ENCODE results near the gene PTTG1IP.

The PTTG1IP gene

GRCh38 chr21:44868707-44869106 is 4.8 kb downstream of the PTTG1IP start:
- H3K9me3 ChIP-seq (ENCODE audit: control extremely low read depth in 1 of 5, control insufficient read depth in 4 of 5, insufficient read depth in 2 of 5, low read depth in 1 of 5, low read length in 4 of 5) = no peaks in the 10 kb centered on the region
- peaks cover 0 to 21% (median 12%) of the 10 kb centered on the region in 4 experiments for H3K36me3 ChIP-seq (ENCODE audit: control insufficient read depth in 4 of 4, insufficient read depth in 4 of 4, low read length in 3 of 4)
- no peak overlapping the region for H3K27ac ChIP-seq (ENCODE audit: insufficient read depth in 1 of 2, low read depth in 1 of 2, low read length in 2 of 2, poor library complexity in 1 of 2, severe bottlenecking in 2 of 2)
- peaks cover 45 to 89% (median 78%) of the 10 kb centered on the region in 4 experiments for H3K4me1 ChIP-seq (ENCODE audit: control extremely low read depth in 1 of 4, control insufficient read depth in 4 of 4, insufficient read depth in 4 of 4, low read length in 3 of 4)
- H3K4me3 ChIP-seq (ENCODE audit: control insufficient read depth in 1 of 7, extremely low read depth in 1 of 7, insufficient read depth in 4 of 7, low read depth in 2 of 7, low read length in 6 of 7) = peak overlapping the region in 3 of 7 experiments; percentile 1 to 56 (median 40)
- no peaks in the 10 kb centered on the region for H3K27me3 ChIP-seq (replicated peaks in 2 of 5; ENCODE audit: control insufficient read depth in 4 of 5, insufficient read depth in 5 of 5, low read length in 4 of 5)
- POLR2A ChIA-PET = no interaction called here
- DNase-seq = no peak
- CTCF ChIA-PET = interaction anchor here (2.2 kb wide), 1 partner anchor 14 kb away, joined by 8 read pairs; no protein-coding TSS in a partner anchor
- WGBS (ENCODE audit: insufficient coverage) = 73% methylated on average over 6 of the region's 7 CpGs

- peaks cover 45 to 89% (median 78%) of the 10 kb centered on the region in 4 experiments for H3K4me1 ChIP-seq (ENCODE audit: control extremely low read depth in 1 of 4, control insufficient read depth in 4 of 4, insufficient read depth in 4 of 4, low read length in 3 of 4)
- ChIA-PET CTCF (interaction anchor here (1.2 to 2.2 kb wide), 3 partner anchors 13 to 64 kb away, joined by 3 to 8 read pairs (median 5); no protein-coding TSS in a partner anchor), POLR2A (no interaction called here)
- no peaks in the 10 kb centered on the region for H3K9me3 ChIP-seq (ENCODE audit: control extremely low read depth in 1 of 5, control insufficient read depth in 4 of 5, insufficient read depth in 2 of 5, low read depth in 1 of 5, low read length in 4 of 5)
- H3K36me3 ChIP-seq (ENCODE audit: control insufficient read depth in 4 of 4, insufficient read depth in 4 of 4, low read length in 3 of 4) = peaks cover 0 to 27% (median 15%) of the 10 kb centered on the region in 4 experiments
- peak in 2 of 3 donors; percentile 46 to 51 for DNase-seq
- H3K27me3 ChIP-seq (replicated peaks in 2 of 5; ENCODE audit: control insufficient read depth in 4 of 5, insufficient read depth in 5 of 5, low read length in 4 of 5) = no peaks in the 10 kb centered on the region
- 39% methylated on average over 9 of the region's 12 CpGs for WGBS (ENCODE audit: insufficient coverage)
- no peak overlapping the region for H3K27ac ChIP-seq (ENCODE audit: insufficient read depth in 1 of 2, low read depth in 1 of 2, low read length in 2 of 2, poor library complexity in 1 of 2, severe bottlenecking in 2 of 2)
- peak overlapping the region in 3 of 7 experiments; percentile 1 to 56 (median 40) for H3K4me3 ChIP-seq (ENCODE audit: control insufficient read depth in 1 of 7, extremely low read depth in 1 of 7, insufficient read depth in 4 of 7, low read depth in 2 of 7, low read length in 6 of 7)
These were observed 5.3 kb downstream of the PTTG1IP start for GRCh38 chr21:44867999-44868700.

GRCh38 chr21:44867464-44867863 is 6.0 kb downstream of the PTTG1IP start:
- Histone ChIP-seq H3K36me3 (ENCODE audit: control insufficient read depth in 4 of 4, insufficient read depth in 4 of 4, low read length in 3 of 4) (peaks cover 0 to 32% (median 17%) of the 10 kb centered on the region in 4 experiments), H3K27ac (ENCODE audit: insufficient read depth in 1 of 2, low read depth in 1 of 2, low read length in 2 of 2, poor library complexity in 1 of 2, severe bottlenecking in 2 of 2) (no peak overlapping the region), H3K4me1 (ENCODE audit: control extremely low read depth in 1 of 4, control insufficient read depth in 4 of 4, insufficient read depth in 4 of 4, low read length in 3 of 4) (peaks cover 45 to 84% (median 74%) of the 10 kb centered on the region in 4 experiments), H3K27me3 (replicated peaks in 2 of 5; ENCODE audit: control insufficient read depth in 4 of 5, insufficient read depth in 5 of 5, low read length in 4 of 5) (no peaks in the 10 kb centered on the region), H3K9me3 (ENCODE audit: control extremely low read depth in 1 of 5, control insufficient read depth in 4 of 5, insufficient read depth in 2 of 5, low read depth in 1 of 5, low read length in 4 of 5) (no peaks in the 10 kb centered on the region), H3K4me3 (ENCODE audit: control insufficient read depth in 1 of 7, extremely low read depth in 1 of 7, insufficient read depth in 4 of 7, low read depth in 2 of 7, low read length in 6 of 7) (no peak overlapping the region)
- 99% methylated on average over 8 of the region's 15 CpGs for WGBS (ENCODE audit: insufficient coverage)
- no peak for DNase-seq
- POLR2A ChIA-PET = interaction anchor here (0.7 kb wide), 1 partner anchor 20 kb away, joined by 3 read pairs; no protein-coding TSS in a partner anchor
- CTCF ChIA-PET = interaction anchor here (0.8 to 2.2 kb wide), 6 partner anchors 8 to 64 kb away, joined by 3 to 8 read pairs (median 4); no protein-coding TSS in a partner anchor

- no peak overlapping the region for H3K27ac ChIP-seq (ENCODE audit: insufficient read depth in 1 of 2, low read depth in 1 of 2, low read length in 2 of 2, poor library complexity in 1 of 2, severe bottlenecking in 2 of 2)
- peak overlapping the region in 1 of 7 experiments; percentile 17 for H3K4me3 ChIP-seq (ENCODE audit: control insufficient read depth in 1 of 7, extremely low read depth in 1 of 7, insufficient read depth in 4 of 7, low read depth in 2 of 7, low read length in 6 of 7)
- WGBS (ENCODE audit: insufficient coverage) = 68% methylated on average over 7 of the region's 7 CpGs
- no peaks in the 10 kb centered on the region for H3K9me3 ChIP-seq (ENCODE audit: control extremely low read depth in 1 of 5, control insufficient read depth in 4 of 5, insufficient read depth in 2 of 5, low read depth in 1 of 5, low read length in 4 of 5)
- DNase-seq = peak in 2 of 3 donors; percentile 66 to 72
- H3K27me3 ChIP-seq (replicated peaks in 2 of 5; ENCODE audit: control insufficient read depth in 4 of 5, insufficient read depth in 5 of 5, low read length in 4 of 5) = no peaks in the 10 kb centered on the region
- ChIA-PET CTCF (interaction anchor here (0.8 to 2.2 kb wide), 8 partner anchors 9 to 63 kb away, joined by 3 to 8 read pairs (median 4); no protein-coding TSS in a partner anchor), POLR2A (interaction anchor here (0.7 kb wide), 1 partner anchor 14 kb away, joined by 3 read pairs; no protein-coding TSS in a partner anchor)
- peaks cover 39 to 77% (median 67%) of the 10 kb centered on the region in 4 experiments for H3K4me1 ChIP-seq (ENCODE audit: control extremely low read depth in 1 of 4, control insufficient read depth in 4 of 4, insufficient read depth in 4 of 4, low read length in 3 of 4)
- peaks cover 0 to 36% (median 20%) of the 10 kb centered on the region in 4 experiments for H3K36me3 ChIP-seq (ENCODE audit: control insufficient read depth in 4 of 4, insufficient read depth in 4 of 4, low read length in 3 of 4)
These were observed 6.7 kb downstream of the PTTG1IP start for GRCh38 chr21:44866780-44867179.

- Histone ChIP-seq H3K27me3 (replicated peaks in 2 of 5; ENCODE audit: control insufficient read depth in 4 of 5, insufficient read depth in 5 of 5, low read length in 4 of 5) (no peaks in the 10 kb centered on the region), H3K9me3 (ENCODE audit: control extremely low read depth in 1 of 5, control insufficient read depth in 4 of 5, insufficient read depth in 2 of 5, low read depth in 1 of 5, low read length in 4 of 5) (no peaks in the 10 kb centered on the region), H3K27ac (ENCODE audit: insufficient read depth in 1 of 2, low read depth in 1 of 2, low read length in 2 of 2, poor library complexity in 1 of 2, severe bottlenecking in 2 of 2) (peak overlapping the region in 1 of 2 experiments; percentile 11), H3K36me3 (ENCODE audit: control insufficient read depth in 4 of 4, insufficient read depth in 4 of 4, low read length in 3 of 4) (peaks cover 2 to 46% (median 27%) of the 10 kb centered on the region in 4 experiments), H3K4me3 (ENCODE audit: control insufficient read depth in 1 of 7, extremely low read depth in 1 of 7, insufficient read depth in 4 of 7, low read depth in 2 of 7, low read length in 6 of 7) (peak overlapping the region in 3 of 7 experiments; percentile 13 to 52 (median 32)), H3K4me1 (ENCODE audit: control extremely low read depth in 1 of 4, control insufficient read depth in 4 of 4, insufficient read depth in 4 of 4, low read length in 3 of 4) (peaks cover 34 to 66% (median 56%) of the 10 kb centered on the region in 4 experiments)
- peak in 2 of 3 donors; percentile 76 to 86 for DNase-seq
- ChIA-PET CTCF (interaction anchor here (1.0 kb wide), 1 partner anchor 18 kb away, joined by 3 read pairs; no protein-coding TSS in a partner anchor), POLR2A (interaction anchor here (1.0 kb wide), 2 partner anchors 11 to 50 kb away, joined by 3 to 5 read pairs; no protein-coding TSS in a partner anchor)
- WGBS (ENCODE audit: insufficient coverage) = 36% methylated on average over 11 of the region's 12 CpGs
These were observed 7.8 kb downstream of the PTTG1IP start for GRCh38 chr21:44865561-44866280.

GRCh38 chr21:44862869-44863685 is 10.4 kb downstream of the PTTG1IP start:
- DNase-seq = no peak
- POLR2A ChIA-PET = no interaction called here

More at GRCh38 chr21:44862869-44863685, 10.4 kb downstream of the PTTG1IP start:
- H3K4me1 ChIP-seq (ENCODE audit: control extremely low read depth in 1 of 4, control insufficient read depth in 4 of 4, insufficient read depth in 4 of 4, low read length in 3 of 4) = peaks cover 20 to 42% (median 34%) of the 10 kb centered on the region in 4 experiments
- CTCF ChIA-PET = interaction anchor here (1.2 to 1.6 kb wide), 2 partner anchors 45 to 70 kb away, joined by 3 read pairs; no protein-coding TSS in a partner anchor
- no peaks in the 10 kb centered on the region for H3K27me3 ChIP-seq (replicated peaks in 2 of 5; ENCODE audit: control insufficient read depth in 4 of 5, insufficient read depth in 5 of 5, low read length in 4 of 5)
- H3K9me3 ChIP-seq (ENCODE audit: control extremely low read depth in 1 of 5, control insufficient read depth in 4 of 5, insufficient read depth in 2 of 5, low read depth in 1 of 5, low read length in 4 of 5) = no peaks in the 10 kb centered on the region
- 98% methylated on average over 11 of the region's 25 CpGs for WGBS (ENCODE audit: insufficient coverage)
- H3K27ac ChIP-seq (ENCODE audit: insufficient read depth in 1 of 2, low read depth in 1 of 2, low read length in 2 of 2, poor library complexity in 1 of 2, severe bottlenecking in 2 of 2) = no peak overlapping the region
- H3K36me3 ChIP-seq (ENCODE audit: control insufficient read depth in 4 of 4, insufficient read depth in 4 of 4, low read length in 3 of 4) = peaks cover 4 to 68% (median 45%) of the 10 kb centered on the region in 4 experiments
- no peak overlapping the region for H3K4me3 ChIP-seq (ENCODE audit: control insufficient read depth in 1 of 7, extremely low read depth in 1 of 7, insufficient read depth in 4 of 7, low read depth in 2 of 7, low read length in 6 of 7)
